Measurements from ENCODE around the gene GJA9. TPM values are rescaled to one million over a fixed set of nuclear protein-coding genes. Genes with fewer than 3 reads are reported as not detected.

The GJA9 gene
- total and polyA plus RNA-seq, 2 of the 8 experiments (the other 6 are each of a cell fraction or from before 2014, with no cell fraction given), result not detected

DNA sequence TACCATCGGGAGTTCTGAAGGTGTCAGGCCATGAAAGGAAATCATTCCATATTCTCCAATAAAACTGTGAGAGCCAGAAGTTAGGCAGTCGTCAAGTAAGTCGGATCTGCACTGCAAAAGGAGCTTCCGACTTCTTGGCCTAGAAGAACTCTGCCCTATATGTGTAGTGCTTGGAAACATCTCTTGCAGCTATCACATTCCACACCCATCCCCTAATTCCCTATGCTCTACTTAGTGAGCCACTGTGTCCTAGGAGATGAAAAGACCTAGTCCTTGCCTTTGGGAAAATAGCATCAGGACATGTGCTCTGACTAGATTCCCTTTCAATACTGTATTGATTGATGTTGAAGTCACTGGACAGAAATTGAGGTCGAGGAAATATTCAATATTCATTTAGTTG lies 8.2 kb upstream of the GJA9 start (continued):
- TF ChIP-seq, protein P1, sequence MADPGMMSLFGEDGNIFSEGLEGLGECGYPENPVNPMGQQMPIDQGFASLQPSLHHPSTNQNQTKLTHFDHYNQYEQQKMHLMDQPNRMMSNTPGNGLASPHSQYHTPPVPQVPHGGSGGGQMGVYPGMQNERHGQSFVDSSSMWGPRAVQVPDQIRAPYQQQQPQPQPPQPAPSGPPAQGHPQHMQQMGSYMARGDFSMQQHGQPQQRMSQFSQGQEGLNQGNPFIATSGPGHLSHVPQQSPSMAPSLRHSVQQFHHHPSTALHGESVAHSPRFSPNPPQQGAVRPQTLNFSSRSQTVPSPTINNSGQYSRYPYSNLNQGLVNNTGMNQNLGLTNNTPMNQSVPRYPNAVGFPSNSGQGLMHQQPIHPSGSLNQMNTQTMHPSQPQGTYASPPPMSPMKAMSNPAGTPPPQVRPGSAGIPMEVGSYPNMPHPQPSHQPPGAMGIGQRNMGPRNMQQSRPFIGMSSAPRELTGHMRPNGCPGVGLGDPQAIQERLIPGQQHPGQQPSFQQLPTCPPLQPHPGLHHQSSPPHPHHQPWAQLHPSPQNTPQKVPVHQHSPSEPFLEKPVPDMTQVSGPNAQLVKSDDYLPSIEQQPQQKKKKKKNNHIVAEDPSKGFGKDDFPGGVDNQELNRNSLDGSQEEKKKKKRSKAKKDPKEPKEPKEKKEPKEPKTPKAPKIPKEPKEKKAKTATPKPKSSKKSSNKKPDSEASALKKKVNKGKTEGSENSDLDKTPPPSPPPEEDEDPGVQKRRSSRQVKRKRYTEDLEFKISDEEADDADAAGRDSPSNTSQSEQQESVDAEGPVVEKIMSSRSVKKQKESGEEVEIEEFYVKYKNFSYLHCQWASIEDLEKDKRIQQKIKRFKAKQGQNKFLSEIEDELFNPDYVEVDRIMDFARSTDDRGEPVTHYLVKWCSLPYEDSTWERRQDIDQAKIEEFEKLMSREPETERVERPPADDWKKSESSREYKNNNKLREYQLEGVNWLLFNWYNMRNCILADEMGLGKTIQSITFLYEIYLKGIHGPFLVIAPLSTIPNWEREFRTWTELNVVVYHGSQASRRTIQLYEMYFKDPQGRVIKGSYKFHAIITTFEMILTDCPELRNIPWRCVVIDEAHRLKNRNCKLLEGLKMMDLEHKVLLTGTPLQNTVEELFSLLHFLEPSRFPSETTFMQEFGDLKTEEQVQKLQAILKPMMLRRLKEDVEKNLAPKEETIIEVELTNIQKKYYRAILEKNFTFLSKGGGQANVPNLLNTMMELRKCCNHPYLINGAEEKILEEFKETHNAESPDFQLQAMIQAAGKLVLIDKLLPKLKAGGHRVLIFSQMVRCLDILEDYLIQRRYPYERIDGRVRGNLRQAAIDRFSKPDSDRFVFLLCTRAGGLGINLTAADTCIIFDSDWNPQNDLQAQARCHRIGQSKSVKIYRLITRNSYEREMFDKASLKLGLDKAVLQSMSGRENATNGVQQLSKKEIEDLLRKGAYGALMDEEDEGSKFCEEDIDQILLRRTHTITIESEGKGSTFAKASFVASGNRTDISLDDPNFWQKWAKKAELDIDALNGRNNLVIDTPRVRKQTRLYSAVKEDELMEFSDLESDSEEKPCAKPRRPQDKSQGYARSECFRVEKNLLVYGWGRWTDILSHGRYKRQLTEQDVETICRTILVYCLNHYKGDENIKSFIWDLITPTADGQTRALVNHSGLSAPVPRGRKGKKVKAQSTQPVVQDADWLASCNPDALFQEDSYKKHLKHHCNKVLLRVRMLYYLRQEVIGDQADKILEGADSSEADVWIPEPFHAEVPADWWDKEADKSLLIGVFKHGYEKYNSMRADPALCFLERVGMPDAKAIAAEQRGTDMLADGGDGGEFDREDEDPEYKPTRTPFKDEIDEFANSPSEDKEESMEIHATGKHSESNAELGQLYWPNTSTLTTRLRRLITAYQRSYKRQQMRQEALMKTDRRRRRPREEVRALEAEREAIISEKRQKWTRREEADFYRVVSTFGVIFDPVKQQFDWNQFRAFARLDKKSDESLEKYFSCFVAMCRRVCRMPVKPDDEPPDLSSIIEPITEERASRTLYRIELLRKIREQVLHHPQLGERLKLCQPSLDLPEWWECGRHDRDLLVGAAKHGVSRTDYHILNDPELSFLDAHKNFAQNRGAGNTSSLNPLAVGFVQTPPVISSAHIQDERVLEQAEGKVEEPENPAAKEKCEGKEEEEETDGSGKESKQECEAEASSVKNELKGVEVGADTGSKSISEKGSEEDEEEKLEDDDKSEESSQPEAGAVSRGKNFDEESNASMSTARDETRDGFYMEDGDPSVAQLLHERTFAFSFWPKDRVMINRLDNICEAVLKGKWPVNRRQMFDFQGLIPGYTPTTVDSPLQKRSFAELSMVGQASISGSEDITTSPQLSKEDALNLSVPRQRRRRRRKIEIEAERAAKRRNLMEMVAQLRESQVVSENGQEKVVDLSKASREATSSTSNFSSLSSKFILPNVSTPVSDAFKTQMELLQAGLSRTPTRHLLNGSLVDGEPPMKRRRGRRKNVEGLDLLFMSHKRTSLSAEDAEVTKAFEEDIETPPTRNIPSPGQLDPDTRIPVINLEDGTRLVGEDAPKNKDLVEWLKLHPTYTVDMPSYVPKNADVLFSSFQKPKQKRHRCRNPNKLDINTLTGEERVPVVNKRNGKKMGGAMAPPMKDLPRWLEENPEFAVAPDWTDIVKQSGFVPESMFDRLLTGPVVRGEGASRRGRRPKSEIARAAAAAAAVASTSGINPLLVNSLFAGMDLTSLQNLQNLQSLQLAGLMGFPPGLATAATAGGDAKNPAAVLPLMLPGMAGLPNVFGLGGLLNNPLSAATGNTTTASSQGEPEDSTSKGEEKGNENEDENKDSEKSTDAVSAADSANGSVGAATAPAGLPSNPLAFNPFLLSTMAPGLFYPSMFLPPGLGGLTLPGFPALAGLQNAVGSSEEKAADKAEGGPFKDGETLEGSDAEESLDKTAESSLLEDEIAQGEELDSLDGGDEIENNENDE (IDR thresholded peaks at IDR 0.05; ENCODE audit: insufficient replicate concordance, low read length), result no peak
- no peak for TF ChIP-seq CHD2 (IDR thresholded peaks at IDR 0.05; ENCODE audit: low read length)
- no peak for TF ChIP-seq SP2 (IDR thresholded peaks at IDR 0.05; ENCODE audit: low read length)
- TF ChIP-seq CBX8 (IDR thresholded peaks at IDR 0.05; ENCODE audit: borderline replicate concordance, low read depth, low read length), result no peak
- TF ChIP-seq MAFK (IDR thresholded peaks at IDR 0.05; ENCODE audit: low read depth, low read length), result no peak
- TF ChIP-seq YY1 (IDR thresholded peaks at IDR 0.05; ENCODE audit: low read depth, low read length), result no peak
- no peak for TF ChIP-seq TEAD4 (IDR thresholded peaks at IDR 0.05; ENCODE audit: low read depth, low read length)
